Measurements from ENCODE around the gene BRSK1. TPM values are rescaled to one million over a fixed set of nuclear protein-coding genes. Genes with fewer than 3 reads are reported as not detected.

BRSK1 gene
- polyA plus RNA-seq (2012; ENCODE audit: insufficient read depth, insufficient read length), result 9.7 TPM

GRCh38 chr19:55283548-55284377 lies at the start of gene BRSK1:
Gene BRSK1, plus strand, starts transcription at chr19:55283997. Its CDS starts 446 bp downstream, at chr19:55284443.
- peak within 1 kb of the TSS; percentile 51 for H3K4me3 ChIP-seq (ENCODE audit: low read length)
- DNase-seq (ENCODE audit: low read depth, low spot score), result peak; percentile 66

GRCh38 chr19:55238030-55238429 lies 45.8 kb upstream of the BRSK1 start:
- no peak for DNase-seq (ENCODE audit: low read depth, low spot score)
- no peak overlapping the region for H3K4me3 ChIP-seq (ENCODE audit: low read length)

GRCh38 chr19:55239004-55239403 lies 44.8 kb upstream of the BRSK1 start:
- no peak for DNase-seq (ENCODE audit: low read depth, low spot score)
- no peak overlapping the region for H3K4me3 ChIP-seq (ENCODE audit: low read length)

- no peak overlapping the region for H3K4me3 ChIP-seq (ENCODE audit: low read length)
- DNase-seq (ENCODE audit: low read depth, low spot score), result no peak
Measured at GRCh38 chr19:55240713-55241020, 43.1 kb upstream of the BRSK1 start.

GRCh38 chr19:55241143-55241934 lies 42.5 kb upstream of the BRSK1 start:
- no peak overlapping the region for H3K4me3 ChIP-seq (ENCODE audit: low read length)
- DNase-seq (ENCODE audit: low read depth, low spot score), result no peak

- no peak overlapping the region for H3K4me3 ChIP-seq (ENCODE audit: low read length)
- DNase-seq (ENCODE audit: low read depth, low spot score), result no peak
Measured at GRCh38 chr19:55241935-55242464, 41.8 kb upstream of the BRSK1 start.

GRCh38 chr19:55242517-55242916 lies 41.3 kb upstream of the BRSK1 start:
- H3K4me3 ChIP-seq (ENCODE audit: low read length), result no peak overlapping the region
- DNase-seq (ENCODE audit: low read depth, low spot score), result no peak

GRCh38 chr19:55244004-55244680 lies 39.7 kb upstream of the BRSK1 start:
- no peak overlapping the region for H3K4me3 ChIP-seq (ENCODE audit: low read length)

GRCh38 chr19:55245236-55245904 lies 38.4 kb upstream of the BRSK1 start:
- DNase-seq (ENCODE audit: low read depth, low spot score), result no peak
- H3K4me3 ChIP-seq (ENCODE audit: low read length), result no peak overlapping the region

More at GRCh38 chr19:55244004-55244680, 39.7 kb upstream of the BRSK1 start:
- no peak for DNase-seq (ENCODE audit: low read depth, low spot score)

- DNase-seq (ENCODE audit: low read depth, low spot score), result no peak
- H3K4me3 ChIP-seq (ENCODE audit: low read length), result no peak overlapping the region
Measured at GRCh38 chr19:55246462-55247451, 37.0 kb upstream of the BRSK1 start.

GRCh38 chr19:55247621-55248099 lies 36.1 kb upstream of the BRSK1 start:
- no peak for DNase-seq (ENCODE audit: low read depth, low spot score)
- no peak overlapping the region for H3K4me3 ChIP-seq (ENCODE audit: low read length)

- H3K4me3 ChIP-seq (ENCODE audit: low read length), result no peak overlapping the region
- no peak for DNase-seq (ENCODE audit: low read depth, low spot score)
Measured at GRCh38 chr19:55248166-55248675, 35.6 kb upstream of the BRSK1 start.

- H3K4me3 ChIP-seq (ENCODE audit: low read length), result no peak overlapping the region
- no peak for DNase-seq (ENCODE audit: low read depth, low spot score)
Measured at GRCh38 chr19:55248704-55249103, 35.1 kb upstream of the BRSK1 start.

GRCh38 chr19:55249841-55250240 lies 34.0 kb upstream of the BRSK1 start:
- H3K4me3 ChIP-seq (ENCODE audit: low read length), result no peak overlapping the region

GRCh38 chr19:55250262-55251036 lies 33.3 kb upstream of the BRSK1 start:
- H3K4me3 ChIP-seq (ENCODE audit: low read length), result no peak overlapping the region
- DNase-seq (ENCODE audit: low read depth, low spot score), result no peak

More at GRCh38 chr19:55249841-55250240, 34.0 kb upstream of the BRSK1 start:
- no peak for DNase-seq (ENCODE audit: low read depth, low spot score)

- peak; percentile 67 for DNase-seq (ENCODE audit: low read depth, low spot score)
Measured at GRCh38 chr19:55251341-55252081, 32.3 kb upstream of the BRSK1 start.

More at GRCh38 chr19:55251341-55252081, 32.3 kb upstream of the BRSK1 start:
- peak overlapping the region; percentile 20 for H3K4me3 ChIP-seq (ENCODE audit: low read length)
